ENCODE measurements around the gene FCHSD2. TPM values are rescaled to one million over a fixed set of nuclear protein-coding genes. Genes with fewer than 3 reads are reported as not detected.

FCHSD2 gene
- total and polyA plus RNA-seq, 2 donors (not counting 1 experiment from before 2014, with no cell fraction given), result 19.5 to 40.6 TPM

DNA sequence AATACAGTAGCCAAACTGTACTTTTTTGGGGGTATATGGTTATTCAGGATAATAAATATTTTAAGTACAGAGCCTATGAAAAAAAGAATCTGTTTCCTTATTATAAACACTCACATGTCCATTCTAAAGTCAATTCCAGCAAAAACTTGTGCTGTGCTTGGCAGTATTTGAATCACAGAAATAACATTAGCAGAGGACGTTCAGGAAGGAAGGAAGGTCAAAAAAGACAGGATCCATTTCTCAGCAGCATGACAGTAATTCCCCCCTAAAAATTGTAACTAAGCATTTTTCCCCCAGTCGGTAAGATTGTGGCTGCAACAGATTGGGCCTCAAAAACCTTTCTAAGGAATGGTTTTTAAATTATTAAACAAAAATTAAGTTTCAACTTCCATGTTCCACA lies 203.1 kb downstream of the FCHSD2 start:
- Histone ChIP-seq H3K79me2 (ENCODE audit: control insufficient read depth, insufficient read depth, low read length) (no peaks in the 10 kb centered on the region), H3K36me3 (ENCODE audit: control insufficient read depth, insufficient read depth, low read length) (no peaks in the 10 kb centered on the region), H3K9me3 (ENCODE audit: control insufficient read depth, insufficient read depth, low read depth, low read length) (no peaks in the 10 kb centered on the region), H2AFZ (ENCODE audit: low read length) (no peak overlapping the region), H3K9ac (ENCODE audit: insufficient read depth, low read length) (no peak overlapping the region), H3K27ac (ENCODE audit: insufficient read depth, low read length) (no peak overlapping the region), H3K27me3 (ENCODE audit: control insufficient read depth, insufficient read depth, low read length) (no peaks in the 10 kb centered on the region), H3K4me1 (ENCODE audit: control insufficient read depth, extremely low read depth, insufficient read depth, low read length) (no peaks in the 10 kb centered on the region), H3K4me2 (ENCODE audit: extremely low read depth, insufficient read depth, low read length) (no peak overlapping the region), H4K20me1 (ENCODE audit: control insufficient read depth, extremely low read depth, insufficient read depth, low read length) (no peaks in the 10 kb centered on the region), H3K4me3 (replicated peaks in 1 of 4; ENCODE audit: control extremely low read depth in 1 of 4, insufficient read depth in 1 of 4, low read depth in 3 of 4, low read length in 4 of 4) (no peak overlapping the region)
- no peak for DNase-seq (ENCODE audit: low read depth in 2 of 2)
- TF ChIP-seq, protein P1, sequence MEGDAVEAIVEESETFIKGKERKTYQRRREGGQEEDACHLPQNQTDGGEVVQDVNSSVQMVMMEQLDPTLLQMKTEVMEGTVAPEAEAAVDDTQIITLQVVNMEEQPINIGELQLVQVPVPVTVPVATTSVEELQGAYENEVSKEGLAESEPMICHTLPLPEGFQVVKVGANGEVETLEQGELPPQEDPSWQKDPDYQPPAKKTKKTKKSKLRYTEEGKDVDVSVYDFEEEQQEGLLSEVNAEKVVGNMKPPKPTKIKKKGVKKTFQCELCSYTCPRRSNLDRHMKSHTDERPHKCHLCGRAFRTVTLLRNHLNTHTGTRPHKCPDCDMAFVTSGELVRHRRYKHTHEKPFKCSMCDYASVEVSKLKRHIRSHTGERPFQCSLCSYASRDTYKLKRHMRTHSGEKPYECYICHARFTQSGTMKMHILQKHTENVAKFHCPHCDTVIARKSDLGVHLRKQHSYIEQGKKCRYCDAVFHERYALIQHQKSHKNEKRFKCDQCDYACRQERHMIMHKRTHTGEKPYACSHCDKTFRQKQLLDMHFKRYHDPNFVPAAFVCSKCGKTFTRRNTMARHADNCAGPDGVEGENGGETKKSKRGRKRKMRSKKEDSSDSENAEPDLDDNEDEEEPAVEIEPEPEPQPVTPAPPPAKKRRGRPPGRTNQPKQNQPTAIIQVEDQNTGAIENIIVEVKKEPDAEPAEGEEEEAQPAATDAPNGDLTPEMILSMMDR (conservative IDR thresholded peaks at IDR 0.05 in 1 of 2, IDR thresholded peaks at IDR 0.05 in 1 of 2; ENCODE audit: low read depth in 1 of 2, low read length in 2 of 2), result no peak
- no peak for TF ChIP-seq EZH2 (IDR thresholded peaks at IDR 0.05; ENCODE audit: low read length, missing control alignments)

- no peak for TF ChIP-seq EZH2 (IDR thresholded peaks at IDR 0.05; ENCODE audit: low read length, missing control alignments)
- TF ChIP-seq, protein P1 (conservative IDR thresholded peaks at IDR 0.05 in 1 of 2, IDR thresholded peaks at IDR 0.05 in 1 of 2; ENCODE audit: low read depth in 1 of 2, low read length in 2 of 2), result no peak
- Histone ChIP-seq H3K4me2 (ENCODE audit: extremely low read depth, insufficient read depth, low read length) (no peak overlapping the region), H3K4me1 (ENCODE audit: control insufficient read depth, extremely low read depth, insufficient read depth, low read length) (no peaks in the 10 kb centered on the region), H4K20me1 (ENCODE audit: control insufficient read depth, extremely low read depth, insufficient read depth, low read length) (no peaks in the 10 kb centered on the region), H3K27ac (ENCODE audit: insufficient read depth, low read length) (no peak overlapping the region), H3K9me3 (ENCODE audit: control insufficient read depth, insufficient read depth, low read depth, low read length) (no peaks in the 10 kb centered on the region), H3K4me3 (replicated peaks in 1 of 4; ENCODE audit: control extremely low read depth in 1 of 4, insufficient read depth in 1 of 4, low read depth in 3 of 4, low read length in 4 of 4) (no peak overlapping the region), H3K27me3 (ENCODE audit: control insufficient read depth, insufficient read depth, low read length) (no peaks in the 10 kb centered on the region), H3K9ac (ENCODE audit: insufficient read depth, low read length) (no peak overlapping the region), H3K36me3 (ENCODE audit: control insufficient read depth, insufficient read depth, low read length) (no peaks in the 10 kb centered on the region), H2AFZ (ENCODE audit: low read length) (no peak overlapping the region), H3K79me2 (ENCODE audit: control insufficient read depth, insufficient read depth, low read length) (no peaks in the 10 kb centered on the region)
- no peak for DNase-seq (ENCODE audit: low read depth in 2 of 2)
Measured at GRCh38 chr11:72937439-72937838, 204.7 kb downstream of the FCHSD2 start.

DNA sequence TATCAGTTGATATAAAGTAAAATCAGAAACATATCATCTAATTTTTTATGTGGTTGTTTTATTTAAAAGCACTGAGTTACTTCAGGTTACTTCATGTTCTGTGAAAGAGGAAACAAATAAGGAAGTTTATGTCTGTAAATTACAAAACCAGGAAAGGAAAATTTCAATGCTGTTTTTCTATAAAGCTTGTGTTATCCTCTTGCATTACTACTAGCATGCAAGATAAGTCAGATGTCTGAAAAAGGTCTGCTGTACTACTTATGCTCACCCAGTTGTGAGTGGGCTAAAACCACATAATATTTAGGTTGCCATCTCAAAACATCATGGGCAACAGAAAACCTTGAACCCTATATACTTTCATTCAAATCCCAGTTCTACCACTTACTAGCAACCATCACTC lies 206.4 kb downstream of the FCHSD2 start:
- no peak overlapping the region for H2AFZ ChIP-seq (ENCODE audit: low read length)
- no peaks in the 10 kb centered on the region for H3K9me3 ChIP-seq (ENCODE audit: control insufficient read depth, insufficient read depth, low read depth, low read length)
- no peak overlapping the region for H3K27ac ChIP-seq (ENCODE audit: insufficient read depth, low read length)
- DNase-seq (ENCODE audit: low read depth in 2 of 2), result no peak
- H3K4me3 ChIP-seq (replicated peaks in 1 of 4; ENCODE audit: control extremely low read depth in 1 of 4, insufficient read depth in 1 of 4, low read depth in 3 of 4, low read length in 4 of 4), result no peak overlapping the region
- H3K27me3 ChIP-seq (ENCODE audit: control insufficient read depth, insufficient read depth, low read length), result no peaks in the 10 kb centered on the region
- H3K4me2 ChIP-seq (ENCODE audit: extremely low read depth, insufficient read depth, low read length), result no peak overlapping the region
- no peak for TF ChIP-seq EZH2 (IDR thresholded peaks at IDR 0.05; ENCODE audit: low read length, missing control alignments)
- TF ChIP-seq, protein P1 (conservative IDR thresholded peaks at IDR 0.05 in 1 of 2, IDR thresholded peaks at IDR 0.05 in 1 of 2; ENCODE audit: low read depth in 1 of 2, low read length in 2 of 2), result no peak
- H4K20me1 ChIP-seq (ENCODE audit: control insufficient read depth, extremely low read depth, insufficient read depth, low read length), result no peaks in the 10 kb centered on the region
- no peaks in the 10 kb centered on the region for H3K79me2 ChIP-seq (ENCODE audit: control insufficient read depth, insufficient read depth, low read length)
- H3K9ac ChIP-seq (ENCODE audit: insufficient read depth, low read length), result no peak overlapping the region
- no peaks in the 10 kb centered on the region for H3K4me1 ChIP-seq (ENCODE audit: control insufficient read depth, extremely low read depth, insufficient read depth, low read length)
- no peaks in the 10 kb centered on the region for H3K36me3 ChIP-seq (ENCODE audit: control insufficient read depth, insufficient read depth, low read length)
